GM18508 (cell line): ENCODE measurements around the gene VPS52.
"Not testable (repeated sequence)": the region's sequence is repeated elsewhere in the genome, so short reads cannot be mapped to it uniquely, and the experiment has no call there.

Experiments
- ATAC-seq: cut with Tn5 transposase; IDR thresholded peaks from one replicate; pipeline ENCODE4 v1.9.1; 2021; ENCODE audit warnings: moderate number of reproducible peaks; ENCODE audit not compliant: insufficient read depth, unreplicated experiment

The VPS52 gene

DNA sequence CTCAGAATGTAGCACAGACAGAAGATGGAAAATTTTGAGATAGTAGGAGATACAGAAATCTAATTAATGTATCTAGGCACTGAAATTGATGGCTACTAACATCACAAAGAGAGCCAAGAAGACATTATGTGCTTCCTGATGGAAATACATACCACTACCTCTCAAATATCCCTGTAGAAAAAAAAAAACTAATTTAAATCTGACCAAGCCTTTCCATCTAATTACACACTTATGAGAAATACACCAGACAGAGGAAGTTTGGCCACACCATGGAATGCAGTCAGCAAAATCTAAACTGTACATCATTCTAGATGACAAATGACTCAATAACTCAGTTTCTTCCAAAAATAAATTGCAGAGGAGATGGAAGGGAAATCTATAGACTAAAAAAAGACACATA lies 18.9 kb downstream of the VPS52 start:
- ATAC-seq: no peak

DNA sequence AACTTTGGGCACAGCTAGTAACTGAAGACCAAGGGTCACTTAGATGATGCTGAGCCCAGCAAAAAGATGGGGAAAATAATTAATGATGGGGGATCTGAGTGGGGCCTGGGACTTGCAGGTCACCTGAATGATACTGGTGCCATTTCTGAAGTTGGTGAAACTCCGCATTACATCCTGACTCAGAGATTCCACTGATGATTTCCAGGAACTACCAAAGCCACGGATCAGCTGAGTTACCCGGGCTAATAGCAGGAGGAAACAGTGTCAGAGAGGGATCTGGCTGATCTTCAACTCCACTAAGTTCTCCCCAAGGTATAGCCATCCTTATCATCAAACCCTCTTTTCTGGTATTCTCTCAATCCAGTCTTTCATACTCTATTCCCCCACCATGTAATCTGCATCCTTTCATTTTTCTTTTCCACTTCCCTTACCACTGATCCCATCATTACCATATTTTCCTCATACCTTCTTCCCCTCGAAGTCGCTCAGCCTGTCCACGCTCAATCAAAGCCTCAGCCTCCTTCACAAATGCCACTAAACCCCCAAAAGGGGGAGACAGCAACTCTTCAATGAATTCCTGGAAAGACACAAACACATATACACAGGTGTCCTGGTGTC lies 20.2 kb downstream of the VPS52 start:
- ATAC-seq: no peak

DNA sequence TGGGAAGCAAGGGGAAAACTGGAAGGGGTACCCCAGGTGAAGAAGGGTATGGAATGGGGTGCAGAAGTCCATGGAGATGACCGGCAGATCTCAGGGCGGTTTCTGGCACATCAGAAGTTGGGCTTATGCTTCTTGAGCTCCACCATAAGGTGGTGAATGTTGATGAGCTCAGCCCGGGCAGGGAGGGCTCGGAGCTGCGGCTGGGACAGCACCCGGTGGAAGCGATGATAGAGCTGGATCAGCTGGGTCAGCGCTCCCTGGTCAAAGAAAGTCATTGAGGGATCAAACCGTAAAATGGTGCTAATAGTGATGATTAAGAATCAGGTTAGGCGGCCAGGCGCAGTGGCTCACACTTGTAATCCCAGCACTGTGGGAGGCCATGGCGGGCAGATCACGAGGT lies 20.9 kb downstream of the VPS52 start:
- no peak for ATAC-seq

DNA sequence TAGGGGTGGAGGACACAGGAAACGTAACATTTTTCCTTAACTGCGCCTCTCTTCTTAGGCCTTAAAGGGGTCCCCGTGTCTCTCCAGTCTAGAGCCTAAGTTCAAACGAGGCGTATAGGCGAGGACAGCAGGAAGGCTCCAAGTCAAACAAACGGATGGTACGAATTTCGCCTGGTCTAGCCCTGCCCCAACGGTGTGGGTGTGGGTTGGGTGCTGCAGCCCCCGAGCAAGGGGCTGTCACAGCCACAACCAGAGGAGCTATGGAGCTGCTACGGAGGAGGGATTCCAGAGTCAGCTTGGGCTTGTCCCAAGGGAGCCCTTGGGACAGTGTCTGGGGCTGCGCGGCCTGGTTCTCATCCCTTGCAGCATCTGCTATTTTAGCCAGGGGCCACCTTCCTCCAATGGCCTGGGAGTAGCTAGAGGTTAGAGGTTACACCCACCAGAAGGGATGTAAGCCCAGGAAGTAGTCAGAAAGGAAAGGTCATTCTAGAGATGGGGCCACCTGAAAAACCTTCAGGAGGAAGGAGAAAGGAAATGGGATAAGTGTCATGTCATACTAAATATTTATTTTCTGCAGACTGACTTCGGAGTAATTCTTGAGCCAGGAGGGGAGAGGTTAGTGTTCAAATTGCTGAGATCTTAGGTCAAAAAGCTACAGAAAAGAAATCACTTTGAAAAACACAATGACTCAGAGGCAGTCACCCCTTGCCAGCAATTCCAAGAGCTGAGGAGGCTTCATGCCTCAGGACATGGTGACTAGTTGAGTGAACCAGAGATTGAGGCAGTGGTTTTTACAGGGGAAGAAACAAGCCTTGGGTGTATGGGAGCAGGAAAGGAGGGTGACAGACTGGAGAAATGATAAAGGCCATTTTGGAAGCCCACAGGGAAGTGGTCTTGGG lies 21.7 kb downstream of the VPS52 start:
- no peak for ATAC-seq

DNA sequence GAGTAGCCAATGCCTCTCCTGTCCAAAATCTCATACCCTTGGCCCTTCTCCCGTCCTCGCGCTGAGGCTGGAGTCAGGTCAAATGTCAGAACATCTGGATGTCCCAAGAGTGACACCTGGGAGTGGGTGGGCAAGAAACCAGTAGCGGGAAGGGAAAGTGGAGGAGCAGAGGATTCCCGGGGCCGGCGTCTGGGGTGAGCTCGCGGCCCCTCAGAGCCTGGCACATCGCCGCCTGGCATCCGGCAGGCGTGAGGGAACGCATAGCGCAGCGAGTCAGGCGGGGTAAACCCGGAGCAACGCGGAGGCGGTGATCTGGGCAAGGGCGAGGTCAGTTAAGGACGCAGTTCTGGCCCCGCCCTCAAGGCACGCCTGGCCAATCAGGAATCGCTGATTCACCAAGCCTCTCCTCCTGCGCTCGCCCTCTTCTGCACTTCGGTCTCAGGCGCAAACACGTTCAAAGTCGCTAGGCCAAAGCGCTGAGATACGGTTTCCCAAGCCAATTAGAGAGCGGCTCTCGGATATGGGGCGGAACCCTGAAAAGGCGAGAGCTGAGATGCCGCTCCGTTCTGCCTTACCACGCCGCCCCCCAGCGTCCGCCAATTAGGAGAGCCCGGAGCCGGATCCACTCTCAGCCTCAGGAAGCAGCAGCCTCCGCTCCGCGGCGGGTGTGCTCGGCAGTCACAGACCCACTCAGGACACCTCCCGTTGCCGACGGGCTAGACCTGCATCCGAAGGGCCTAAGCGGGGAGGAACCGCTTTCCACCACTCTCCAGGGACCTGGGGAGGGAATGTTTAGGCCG lies 22.5 kb downstream of the VPS52 start:
- ATAC-seq: peak; percentile 71

DNA sequence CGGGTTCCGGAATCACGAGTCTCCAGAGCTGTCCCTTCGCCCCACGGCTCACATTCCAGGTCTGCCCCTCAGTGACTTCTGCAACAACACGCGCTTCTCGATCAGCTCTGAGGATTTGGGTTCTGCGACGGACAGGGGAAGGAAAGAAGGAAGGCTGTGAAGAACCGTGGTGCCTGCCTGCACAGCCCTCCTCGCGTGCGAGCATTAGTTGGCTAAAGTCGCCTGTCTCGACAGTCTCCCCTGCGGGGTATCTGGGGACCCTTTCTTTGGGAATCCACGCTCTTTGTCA lies 23.1 kb downstream of the VPS52 start:
- ATAC-seq: no peak

DNA sequence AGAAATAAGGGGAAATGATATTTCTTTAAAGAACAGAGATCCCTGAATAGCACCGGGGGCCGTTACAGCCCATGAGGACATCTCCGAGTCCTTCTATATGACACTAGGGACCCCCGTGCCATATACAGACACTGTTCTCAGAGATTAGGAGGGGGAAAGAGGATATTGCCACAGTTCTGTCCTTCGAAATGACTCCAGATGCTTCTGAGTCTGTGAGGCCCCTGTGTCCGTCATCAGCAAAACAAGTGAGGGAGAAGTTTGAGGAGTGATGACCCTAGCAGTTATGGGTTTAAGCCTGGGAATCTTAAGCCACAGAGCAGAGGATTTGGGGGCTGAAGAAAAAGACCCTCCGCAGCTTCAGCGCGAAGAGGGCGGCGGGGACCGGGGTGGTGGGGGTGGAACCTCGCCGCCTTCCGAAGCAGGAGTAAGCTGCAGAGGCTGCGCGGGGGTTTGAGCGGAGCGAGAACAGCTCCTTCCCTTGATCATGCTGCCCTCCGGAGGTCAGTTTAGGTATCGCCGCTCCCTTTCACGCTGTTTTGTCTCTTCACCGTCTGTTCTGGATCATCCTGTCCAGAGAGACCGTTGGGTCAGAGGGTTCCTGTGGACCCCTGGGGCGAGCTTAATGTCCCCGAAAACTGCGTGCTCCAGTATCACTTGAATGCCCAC lies 23.6 kb downstream of the VPS52 start:
- ATAC-seq: no peak

DNA sequence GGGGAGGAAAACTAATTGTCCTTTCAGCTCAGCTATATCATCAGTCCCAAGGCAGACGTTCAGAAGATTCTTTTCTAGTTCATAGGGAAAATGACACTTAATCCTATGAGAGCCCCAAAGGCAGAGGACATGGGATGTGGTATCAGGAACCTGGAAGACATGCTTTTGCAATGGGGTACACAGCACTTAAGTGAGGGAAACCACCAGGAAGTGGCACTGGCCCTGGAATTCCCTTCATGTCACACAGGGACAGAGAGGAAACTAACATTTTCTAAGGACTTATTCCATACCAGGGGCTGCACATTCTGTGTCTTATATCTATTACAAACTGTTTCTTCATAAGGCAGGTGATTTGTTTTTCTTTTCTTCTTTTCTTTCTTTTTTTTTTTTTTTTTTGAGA lies 28.2 kb downstream of the VPS52 start:
- no peak for ATAC-seq

DNA sequence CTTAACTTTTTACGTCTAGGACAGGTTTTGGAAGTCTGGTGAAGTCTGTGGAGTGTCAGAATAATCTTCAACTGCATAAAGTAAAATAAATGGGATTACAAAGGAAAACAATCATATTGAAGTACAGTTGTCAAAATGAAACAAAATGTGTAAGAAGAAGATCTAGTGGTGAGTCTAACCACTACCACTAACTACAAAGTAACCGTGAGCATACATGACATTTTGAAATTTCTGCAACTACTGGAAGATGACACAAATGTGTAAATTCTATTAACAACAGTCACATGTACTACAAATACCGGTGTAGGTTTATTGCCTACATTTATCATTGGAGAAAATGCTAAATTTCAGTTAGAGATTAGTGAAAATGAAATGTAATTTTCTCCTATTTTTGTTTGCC lies 29.7 kb downstream of the VPS52 start:
- no peak for ATAC-seq

DNA sequence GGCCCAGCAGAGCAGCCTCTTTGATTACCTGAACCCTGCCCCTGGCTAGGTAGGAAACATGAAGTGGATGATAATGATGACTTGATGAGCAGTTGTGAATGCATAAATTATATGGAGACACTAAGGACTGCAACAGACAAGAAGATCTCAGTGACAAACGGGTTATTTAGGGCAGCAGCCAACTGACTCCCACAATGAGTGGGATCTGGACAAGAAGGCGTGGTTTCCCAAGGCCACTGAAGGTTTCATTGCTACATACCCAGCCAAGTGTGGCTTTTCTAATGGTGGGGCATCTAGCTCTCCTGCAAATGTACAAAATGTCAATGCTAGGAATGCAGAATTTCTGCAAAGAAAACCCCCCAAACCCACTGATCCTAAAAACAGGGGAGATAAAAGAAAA lies 33.9 kb downstream of the VPS52 start:
- no peak for ATAC-seq

DNA sequence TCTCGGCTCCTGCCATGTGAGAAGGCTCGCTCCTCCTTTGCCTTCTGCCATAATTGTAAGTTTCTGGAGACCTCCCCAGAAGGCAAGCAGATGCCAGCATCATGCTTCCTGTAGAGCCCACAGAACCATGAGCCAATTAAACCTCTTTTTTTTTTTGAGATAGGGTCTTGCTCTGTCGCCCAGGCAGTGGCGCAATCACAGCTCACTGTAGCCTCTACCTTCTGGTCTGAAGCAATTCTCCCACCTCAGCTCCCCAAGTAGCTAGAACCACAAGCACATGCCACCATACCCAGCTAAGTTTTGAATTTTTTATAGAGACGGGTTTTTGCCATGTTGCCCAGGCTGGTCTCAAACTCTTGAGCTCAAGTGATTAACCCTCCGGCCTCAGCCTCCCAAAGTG lies 34.8 kb downstream of the VPS52 start:
- ATAC-seq: no peak

DNA sequence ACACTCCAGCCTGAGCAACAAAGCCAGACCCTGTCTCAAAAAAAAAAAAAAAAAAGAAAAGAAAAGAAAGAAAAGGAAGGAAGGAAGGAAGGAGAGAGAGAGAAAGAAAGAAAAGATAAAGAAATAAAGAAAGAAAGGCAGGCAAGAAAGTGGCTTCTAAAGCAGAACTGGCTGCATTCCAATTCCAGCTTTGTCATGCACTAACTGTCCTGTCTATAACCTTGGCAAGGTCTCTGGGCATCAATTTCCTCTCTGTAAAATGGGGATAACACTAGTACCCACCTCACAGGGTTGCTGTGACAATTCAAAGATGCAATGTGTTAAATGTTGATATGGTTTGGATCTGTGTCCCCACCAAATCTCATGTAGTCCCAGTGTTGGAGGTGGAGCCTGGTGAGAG lies 35.3 kb downstream of the VPS52 start:
- ATAC-seq: no peak

DNA sequence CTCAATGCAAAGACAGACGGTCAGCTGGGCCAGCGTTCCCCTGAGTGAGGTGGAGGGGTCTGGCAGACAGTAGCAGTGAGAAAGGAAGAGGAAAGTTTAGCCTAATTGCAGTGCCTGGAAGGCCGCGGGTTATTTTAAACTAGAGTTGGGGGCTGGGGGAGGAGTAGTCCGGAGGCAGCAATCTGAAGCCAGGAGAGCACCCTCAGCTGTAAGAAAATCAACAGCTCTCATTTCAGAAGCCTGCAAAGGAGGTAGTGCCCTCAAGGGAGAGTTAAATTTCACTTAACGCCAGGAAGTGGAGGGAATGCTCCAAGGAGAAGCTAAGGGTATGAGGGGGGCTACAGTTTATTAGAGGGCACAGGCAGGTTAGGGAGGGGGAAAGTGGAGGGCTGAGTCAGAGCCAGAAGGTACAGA lies 36.4 kb downstream of the VPS52 start:
- no peak for ATAC-seq

DNA sequence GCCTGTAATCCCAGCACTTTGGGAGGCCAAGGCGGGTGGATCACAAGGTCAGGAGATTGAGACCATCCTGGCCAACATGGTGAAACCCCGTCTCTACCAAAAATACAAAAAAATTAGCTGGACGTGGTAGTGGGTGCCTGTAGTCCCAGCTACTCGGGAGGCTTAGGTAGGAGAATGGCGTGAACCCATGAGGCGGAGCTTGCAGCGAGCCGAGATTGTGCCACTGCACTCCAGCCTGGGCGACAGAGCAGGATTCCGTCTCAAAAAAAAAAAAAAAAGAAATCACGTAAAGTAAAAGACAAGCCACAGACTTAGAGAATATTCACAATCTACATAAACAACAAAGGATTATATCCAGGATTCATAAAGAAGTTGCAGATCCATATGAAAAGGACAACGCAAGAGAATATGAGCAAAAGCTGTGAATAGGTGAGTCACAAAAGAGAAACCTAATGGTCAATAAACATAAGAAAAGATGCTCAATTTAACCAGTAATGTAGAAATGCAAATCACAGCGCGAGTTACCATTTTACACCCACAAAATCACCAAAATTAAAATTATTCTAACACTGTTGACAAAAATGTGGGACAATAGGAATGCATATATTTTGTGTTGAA lies 45.1 kb downstream of the VPS52 start:
- not testable (repeated sequence) for ATAC-seq

DNA sequence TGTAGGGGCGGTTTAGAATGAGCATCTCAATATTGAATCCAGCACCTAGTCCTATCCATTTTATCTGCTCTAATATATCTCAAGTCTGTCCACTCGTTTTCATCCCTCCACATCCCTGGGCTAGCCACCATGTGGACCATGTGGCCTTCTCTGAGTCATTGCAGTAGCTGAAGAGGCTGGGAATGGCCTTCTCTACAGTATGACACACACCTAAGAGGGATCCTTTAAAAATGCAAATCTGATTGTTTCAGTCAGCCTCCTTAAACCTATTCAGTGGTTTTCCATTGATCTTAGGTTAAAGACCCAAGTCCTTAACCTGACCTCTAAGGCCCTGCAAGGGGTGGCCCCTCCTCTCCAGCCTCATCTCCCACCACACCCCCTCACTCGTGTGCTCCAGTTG lies 54.0 kb downstream of the VPS52 start:
- ATAC-seq: no peak

DNA sequence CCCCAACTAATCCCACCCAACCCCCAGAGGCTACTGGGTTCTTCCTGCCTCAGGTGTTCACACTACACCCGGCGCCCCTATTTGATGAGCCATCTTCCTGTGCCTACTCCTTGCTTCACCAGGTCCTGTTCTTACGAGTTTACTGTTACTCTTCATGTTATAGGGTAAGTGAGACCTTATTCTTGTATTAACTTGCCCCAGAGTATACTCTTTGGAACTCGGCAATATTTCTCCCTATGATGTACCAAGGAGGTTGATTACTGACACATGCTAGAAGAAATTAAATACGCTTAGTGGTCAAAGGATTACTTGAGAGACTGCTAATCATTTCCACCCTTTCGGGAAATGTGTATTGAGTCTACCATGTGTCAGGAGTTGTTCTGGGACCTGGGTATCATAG lies 54.4 kb downstream of the VPS52 start:
- ATAC-seq: no peak

DNA sequence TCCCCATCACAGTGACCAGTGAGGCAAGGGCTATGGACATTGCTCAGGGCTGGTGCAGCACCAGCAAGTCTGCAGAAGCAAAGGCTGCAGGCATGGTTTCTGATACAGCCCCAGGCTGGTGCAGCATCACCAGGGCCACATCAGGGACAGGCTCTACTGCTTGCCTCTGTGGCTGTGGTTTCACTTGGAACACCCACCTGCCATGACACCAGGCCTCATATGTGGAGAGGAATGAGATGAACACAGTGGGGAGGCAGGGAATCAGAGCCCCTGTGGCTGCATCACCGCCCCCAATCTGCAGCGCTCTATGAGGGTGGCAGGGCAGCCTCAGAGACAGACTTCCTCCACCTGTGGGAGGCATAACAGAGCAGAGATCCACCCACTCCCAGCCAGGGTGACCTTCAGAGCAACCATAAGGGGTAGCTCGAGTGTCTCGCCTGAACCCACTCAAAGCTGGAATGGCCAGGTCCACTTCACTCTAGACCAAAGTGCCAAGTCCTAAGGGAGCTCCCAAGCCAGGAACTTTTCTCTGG lies 55.5 kb downstream of the VPS52 start:
- ATAC-seq: no peak

DNA sequence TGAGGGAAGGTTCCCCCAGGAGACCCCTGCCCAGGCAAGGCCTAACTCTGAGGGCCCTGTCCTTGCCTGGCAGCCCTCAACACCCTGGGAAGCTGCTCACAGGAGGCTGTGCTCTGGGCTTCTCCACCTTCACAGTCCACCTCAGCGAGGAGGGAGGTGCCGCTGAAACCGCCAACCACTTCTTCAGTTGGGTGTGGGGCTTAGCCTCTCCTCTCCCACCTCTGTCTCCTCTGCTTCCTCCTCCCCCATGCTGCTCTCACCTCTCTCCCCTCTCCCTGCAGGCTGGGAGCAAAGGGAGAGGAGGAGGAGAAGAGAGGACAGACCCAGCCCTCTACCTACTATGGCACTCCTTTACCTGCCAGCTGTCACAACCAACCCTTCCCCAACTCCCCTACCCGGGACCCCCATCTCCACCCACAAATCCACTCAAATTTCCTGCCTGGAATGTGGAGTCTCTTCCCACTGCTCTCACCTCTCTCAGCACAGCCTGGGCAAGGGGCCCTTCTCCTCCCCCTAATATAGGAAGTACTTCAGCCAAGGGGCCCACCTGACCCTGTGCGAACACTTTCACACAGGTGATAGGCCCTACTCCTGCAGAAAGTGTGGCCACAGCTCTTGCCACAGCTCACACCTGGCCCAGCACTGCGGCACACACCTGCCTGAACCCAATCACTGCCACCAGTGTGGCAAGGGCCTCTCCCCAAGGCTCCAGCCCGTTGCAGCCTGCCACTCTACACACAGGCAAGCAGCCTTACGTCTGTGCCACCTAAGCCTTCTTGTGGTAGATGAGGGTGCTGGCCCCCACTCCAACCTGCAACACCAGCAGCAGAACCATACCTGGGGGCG lies 56.2 kb downstream of the VPS52 start:
- no peak for ATAC-seq

DNA sequence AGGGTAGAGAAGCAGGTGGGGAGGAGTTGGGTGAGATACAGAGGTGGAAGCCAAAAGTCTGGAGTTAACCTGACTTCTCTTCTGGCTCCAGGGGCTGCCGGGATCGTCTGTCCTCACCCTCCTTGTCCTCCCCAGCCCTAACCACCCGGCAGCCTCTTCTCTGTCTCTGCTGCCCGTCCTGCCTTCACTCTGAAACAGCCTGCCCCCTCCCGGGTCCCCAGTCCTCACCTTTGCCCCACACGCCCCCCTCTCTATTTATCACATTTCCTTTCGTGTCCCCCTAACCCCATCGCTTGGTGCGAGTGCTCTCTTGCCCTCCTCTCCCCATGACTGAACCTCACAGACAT lies 57.7 kb downstream of the VPS52 start:
- ATAC-seq: no peak
